H1 (cell line): ENCODE measurements around the gene ZNF302. TPM values are rescaled to one million over a fixed set of nuclear protein-coding genes. Genes with fewer than 3 reads are reported as not detected.

Experiments used
- polyA plus RNA-seq, 7 experiments: library from polyadenylated mRNA; depleted of rRNA in 3 of 7; stranded (reverse) in 5 of 7; unstranded in 2 of 7; fragments of >200 nt in 5 of 7; fragments of 200-250 nt in 2 of 7; gene quantifications; 1 replicate in 5 of 7; 2 replicates in 1 of 7; 4 replicates in 1 of 7; pipeline versions ENCODE4 v1.2.1 to v1.2.3, GENCODE V29; 2011 to 2013; ENCODE audit warnings: missing spikeins in 2 of 7, mixed read lengths in 2 of 7
- small RNA-seq: library from polyadenylated mRNA; stranded (forward); fragments of <200 nt; extraction: miRNeasy Mini kit (QIAGEN cat#:217004); gene quantifications from one replicate; pipeline ENCODE3, GENCODE V24; 2013; ENCODE audit not compliant: insufficient read depth
- total RNA-seq: library from RNA; stranded (reverse); fragmentation: NEBNext Ultra II Directional; extraction: Animal tissue kit (Norgen Biotek cat#: 25700); gene quantifications from 2 replicates; pipeline ENCODE4 v1.2.1, GENCODE V29; 2021

The ZNF302 gene
- total and polyA plus RNA-seq, 2 of the 8 experiments (the other 6 are each of a cell fraction or from before 2014, with no cell fraction given), result 9.1 to 20.4 TPM

Small RNAs within 50 kb of the gene (small RNA-seq; reads per million reads assigned to genes)
- gene RF00611, result not detected

Other genes with a start within 250 kb of the ZNF302 start
- 181 and 182 TPM in 2 replicates for gene UBA2, start 249.3 kb upstream of the ZNF302 start, total RNA-seq
- gene UBA2, start 249.3 kb upstream of the ZNF302 start, polyA plus RNA-seq (2011; rRNA removed), result 100.0 and 111 TPM in 2 replicates
- gene WTIP, start 195.9 kb upstream of the ZNF302 start, total RNA-seq, result 15.4 and 20.3 TPM in 2 replicates
- 8.7 and 10.8 TPM in 2 replicates for gene WTIP, start 195.9 kb upstream of the ZNF302 start, polyA plus RNA-seq (2011; rRNA removed)
- gene SCGB2B2, start 519 bp upstream of the ZNF302 start, total RNA-seq, result not detected in 2 replicates
- 0.09 and 0.19 TPM in 2 replicates for gene SCGB2B2, start 519 bp upstream of the ZNF302 start, polyA plus RNA-seq (2011; rRNA removed)
- gene ZNF181, start 56.6 kb downstream of the ZNF302 start, total RNA-seq, result 7.5 and 8.0 TPM in 2 replicates
- 2.1 and 2.8 TPM in 2 replicates for gene ZNF181, start 56.6 kb downstream of the ZNF302 start, polyA plus RNA-seq (2011; rRNA removed)
- 3.8 and 4.8 TPM in 2 replicates for gene ZNF599, start 95.5 kb downstream of the ZNF302 start, total RNA-seq
- 5.4 and 6.5 TPM in 2 replicates for gene ZNF599, start 95.5 kb downstream of the ZNF302 start, polyA plus RNA-seq (2011; rRNA removed)
- gene ZNF30, start 249.2 kb downstream of the ZNF302 start, total RNA-seq, result 4.7 TPM in 2 replicates
- 1.1 and 2.0 TPM in 2 replicates for gene ZNF30, start 249.2 kb downstream of the ZNF302 start, polyA plus RNA-seq (2011; rRNA removed)